HEK293 (cell line): ENCODE data around the gene GOLT1B.

Source experiments
- BCL11B ChIP-seq: fragments of 450-650 bp; formaldehyde crosslinking; IDR thresholded peaks from 2 replicates; pipeline ENCODE4 v1.5.1; 2016; ENCODE audit warnings: low read depth, missing biosample characterization, missing genetic modification characterization
- GLIS2 ChIP-seq: fragments of 450-650 bp; formaldehyde crosslinking; IDR thresholded peaks from 2 replicates; pipeline ENCODE4 v1.5.1; 2016; ENCODE audit warnings: missing biosample characterization, missing genetic modification characterization
- SETDB1 ChIP-seq: IDR thresholded peaks from one replicate; pipeline ENCODE4 v1.6.1; 2017; ENCODE audit warnings: mild to moderate bottlenecking, low read length, moderate library complexity, mixed read lengths; ENCODE audit not compliant: insufficient read length
- ZBTB1 ChIP-seq: fragments of 450-650 bp; formaldehyde crosslinking; IDR thresholded peaks from 2 replicates; pipeline ENCODE4 v1.5.1; 2016; ENCODE audit warnings: missing biosample characterization, missing genetic modification characterization
- ZIC2 ChIP-seq: fragments of 450-650 bp; formaldehyde crosslinking; IDR thresholded peaks from 2 replicates; pipeline ENCODE4 v1.5.1; 2016; ENCODE audit warnings: missing biosample characterization, missing genetic modification characterization
- ZNF350 ChIP-seq: fragments of 450-650 bp; formaldehyde crosslinking; IDR thresholded peaks from 2 replicates; pipeline ENCODE4 v1.5.0; 2017; ENCODE audit warnings: missing biosample characterization, mild to moderate bottlenecking, missing genetic modification characterization
- ZNF354C ChIP-seq: fragments of 450-650 bp; formaldehyde crosslinking; IDR thresholded peaks from 2 replicates; pipeline ENCODE4 v1.5.1; 2016; ENCODE audit warnings: missing biosample characterization, missing genetic modification characterization, low read depth, borderline replicate concordance
- ZNF426 ChIP-seq: fragments of 450-650 bp; formaldehyde crosslinking; IDR thresholded peaks from 2 replicates; pipeline ENCODE4 v1.5.1; 2017; ENCODE audit warnings: missing biosample characterization, missing genetic modification characterization, mild to moderate bottlenecking, inconsistent platforms, moderate library complexity
- ZNF501 ChIP-seq: fragments of 450-650 bp; formaldehyde crosslinking; IDR thresholded peaks from 2 replicates; pipeline ENCODE4 v1.5.1; 2016; ENCODE audit warnings: missing biosample characterization, missing genetic modification characterization
- ZNF514 ChIP-seq: fragments of 450-650 bp; formaldehyde crosslinking; IDR thresholded peaks from 2 replicates; pipeline ENCODE4 v1.5.1; 2016; ENCODE audit warnings: missing biosample characterization, missing genetic modification characterization
- ZNF529 ChIP-seq: fragments of 450-650 bp; formaldehyde crosslinking; IDR thresholded peaks from 2 replicates; pipeline ENCODE4 v1.5.1; 2017; ENCODE audit warnings: missing genetic modification characterization, missing biosample characterization; ENCODE audit not compliant: insufficient replicate concordance
- ZNF560 ChIP-seq: fragments of 450-650 bp; formaldehyde crosslinking; IDR thresholded peaks from 2 replicates; pipeline ENCODE4 v1.5.1; 2017; ENCODE audit warnings: missing biosample characterization, missing genetic modification characterization, borderline replicate concordance
- ZNF561 ChIP-seq: fragments of 450-650 bp; IDR thresholded peaks from 2 replicates; pipeline ENCODE4 v1.5.1; 2018; ENCODE audit warnings: missing biosample characterization, missing genetic modification characterization, borderline replicate concordance
- TF ChIP-seq, protein P1 (sequence below): fragments of 450-650 bp; formaldehyde crosslinking; IDR thresholded peaks from 2 replicates; pipeline ENCODE4 v1.5.1; 2016; ENCODE audit warnings: missing biosample characterization, missing genetic modification characterization

DNA sequence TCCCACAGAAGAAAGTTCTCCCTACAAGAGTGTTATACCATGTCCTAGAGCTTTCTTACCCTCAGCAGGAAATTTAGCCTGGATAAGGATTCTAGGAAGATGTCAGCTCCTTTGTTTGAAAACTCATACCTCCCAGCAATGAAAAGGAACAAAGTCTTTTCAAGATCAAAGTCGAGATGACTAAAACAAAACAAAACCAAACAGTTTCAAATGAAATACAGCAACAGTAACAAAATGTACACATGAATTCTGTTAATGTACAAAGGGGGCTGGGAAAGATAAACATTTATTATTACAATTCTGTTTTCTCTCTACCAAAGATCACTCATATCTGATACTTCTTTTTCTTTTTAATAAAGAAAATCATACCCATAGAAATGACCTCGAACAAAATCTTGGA lies 61.3 kb downstream of the GOLT1B start:
- TF ChIP-seq, protein P1, sequence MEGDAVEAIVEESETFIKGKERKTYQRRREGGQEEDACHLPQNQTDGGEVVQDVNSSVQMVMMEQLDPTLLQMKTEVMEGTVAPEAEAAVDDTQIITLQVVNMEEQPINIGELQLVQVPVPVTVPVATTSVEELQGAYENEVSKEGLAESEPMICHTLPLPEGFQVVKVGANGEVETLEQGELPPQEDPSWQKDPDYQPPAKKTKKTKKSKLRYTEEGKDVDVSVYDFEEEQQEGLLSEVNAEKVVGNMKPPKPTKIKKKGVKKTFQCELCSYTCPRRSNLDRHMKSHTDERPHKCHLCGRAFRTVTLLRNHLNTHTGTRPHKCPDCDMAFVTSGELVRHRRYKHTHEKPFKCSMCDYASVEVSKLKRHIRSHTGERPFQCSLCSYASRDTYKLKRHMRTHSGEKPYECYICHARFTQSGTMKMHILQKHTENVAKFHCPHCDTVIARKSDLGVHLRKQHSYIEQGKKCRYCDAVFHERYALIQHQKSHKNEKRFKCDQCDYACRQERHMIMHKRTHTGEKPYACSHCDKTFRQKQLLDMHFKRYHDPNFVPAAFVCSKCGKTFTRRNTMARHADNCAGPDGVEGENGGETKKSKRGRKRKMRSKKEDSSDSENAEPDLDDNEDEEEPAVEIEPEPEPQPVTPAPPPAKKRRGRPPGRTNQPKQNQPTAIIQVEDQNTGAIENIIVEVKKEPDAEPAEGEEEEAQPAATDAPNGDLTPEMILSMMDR (tag by site-specific recombination): no peak
- TF ChIP-seq SETDB1 (no peak), ZNF560 (tag by site-specific recombination) (no peak), GLIS2 (tag by site-specific recombination) (no peak), ZIC2 (tag by site-specific recombination) (no peak), ZNF350 (tag by site-specific recombination) (no peak), BCL11B (tag by site-specific recombination) (no peak), ZNF426 (tag by site-specific recombination) (no peak), ZBTB1 (no peak), ZNF354C (tag by site-specific recombination) (no peak), ZNF514 (tag by site-specific recombination) (no peak), ZNF529 (tag by site-specific recombination) (no peak), ZNF501 (no peak), ZNF561 (tag by site-specific recombination) (no peak)
